ENCODE results near the gene UBTD2. TPM values are rescaled to one million over a fixed set of nuclear protein-coding genes. Genes with fewer than 3 reads are reported as not detected.

UBTD2 gene
- total RNA-seq, 4 donors from 2014 or later = 7.1 to 15.1 (median 9.4) TPM

GRCh38 chr5:172172912-172173563 is 110.5 kb downstream of the UBTD2 start:
- DNase-seq (ENCODE audit: low spot score in 2 of 2) = no peak
- intact Hi-C loops (cut with DNase I; ENCODE audit: low total_unique reads) = no loop called here
- WGBS, 2 donors = 64 to 77% methylated on average over 12 of the region's 12 CpGs
- H3K4me3 ChIP-seq (ENCODE audit: low read depth, poor library complexity, severe bottlenecking) = no peak overlapping the region
- TF ChIP-seq, protein P1, sequence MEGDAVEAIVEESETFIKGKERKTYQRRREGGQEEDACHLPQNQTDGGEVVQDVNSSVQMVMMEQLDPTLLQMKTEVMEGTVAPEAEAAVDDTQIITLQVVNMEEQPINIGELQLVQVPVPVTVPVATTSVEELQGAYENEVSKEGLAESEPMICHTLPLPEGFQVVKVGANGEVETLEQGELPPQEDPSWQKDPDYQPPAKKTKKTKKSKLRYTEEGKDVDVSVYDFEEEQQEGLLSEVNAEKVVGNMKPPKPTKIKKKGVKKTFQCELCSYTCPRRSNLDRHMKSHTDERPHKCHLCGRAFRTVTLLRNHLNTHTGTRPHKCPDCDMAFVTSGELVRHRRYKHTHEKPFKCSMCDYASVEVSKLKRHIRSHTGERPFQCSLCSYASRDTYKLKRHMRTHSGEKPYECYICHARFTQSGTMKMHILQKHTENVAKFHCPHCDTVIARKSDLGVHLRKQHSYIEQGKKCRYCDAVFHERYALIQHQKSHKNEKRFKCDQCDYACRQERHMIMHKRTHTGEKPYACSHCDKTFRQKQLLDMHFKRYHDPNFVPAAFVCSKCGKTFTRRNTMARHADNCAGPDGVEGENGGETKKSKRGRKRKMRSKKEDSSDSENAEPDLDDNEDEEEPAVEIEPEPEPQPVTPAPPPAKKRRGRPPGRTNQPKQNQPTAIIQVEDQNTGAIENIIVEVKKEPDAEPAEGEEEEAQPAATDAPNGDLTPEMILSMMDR (IDR thresholded peaks at IDR 0.05) = no peak
- no peak for TF ChIP-seq POLR2A (IDR thresholded peaks at IDR 0.05)

GRCh38 chr5:172171118-172171517 is 112.4 kb downstream of the UBTD2 start:
- DNase-seq (ENCODE audit: low spot score in 2 of 2) = no peak
- 79 to 80% methylated on average over 8 of the region's 8 CpGs for WGBS, 2 donors
- no peak overlapping the region for H3K4me3 ChIP-seq (ENCODE audit: low read depth, poor library complexity, severe bottlenecking)
- intact Hi-C loops (cut with DNase I; ENCODE audit: low total_unique reads) = no loop called here
- TF ChIP-seq, protein P1 (IDR thresholded peaks at IDR 0.05) = no peak
- TF ChIP-seq POLR2A (IDR thresholded peaks at IDR 0.05) = no peak

- TF ChIP-seq POLR2A (IDR thresholded peaks at IDR 0.05) = no peak
- TF ChIP-seq, protein P1 (IDR thresholded peaks at IDR 0.05) = no peak
- DNase-seq (ENCODE audit: low spot score in 2 of 2) = no peak
- H3K4me3 ChIP-seq (ENCODE audit: low read depth, poor library complexity, severe bottlenecking) = no peak overlapping the region
- intact Hi-C loops (cut with DNase I; ENCODE audit: low total_unique reads) = no loop called here
- 28 to 29% methylated on average over 9 of the region's 9 CpGs for WGBS, 2 donors
These were observed 113.3 kb downstream of the UBTD2 start for GRCh38 chr5:172170251-172170701.

- intact Hi-C loops (cut with DNase I; ENCODE audit: low total_unique reads) = no loop called here
- no peak for DNase-seq (ENCODE audit: low spot score in 2 of 2)
- 94 to 100% methylated on average over 2 of the region's 2 CpGs for WGBS, 2 donors
- H3K4me3 ChIP-seq (ENCODE audit: low read depth, poor library complexity, severe bottlenecking) = no peak overlapping the region
- TF ChIP-seq POLR2A (IDR thresholded peaks at IDR 0.05) = no peak
- TF ChIP-seq, protein P1 (IDR thresholded peaks at IDR 0.05) = no peak
These were observed 114.3 kb downstream of the UBTD2 start for GRCh38 chr5:172169216-172169615.

DNA sequence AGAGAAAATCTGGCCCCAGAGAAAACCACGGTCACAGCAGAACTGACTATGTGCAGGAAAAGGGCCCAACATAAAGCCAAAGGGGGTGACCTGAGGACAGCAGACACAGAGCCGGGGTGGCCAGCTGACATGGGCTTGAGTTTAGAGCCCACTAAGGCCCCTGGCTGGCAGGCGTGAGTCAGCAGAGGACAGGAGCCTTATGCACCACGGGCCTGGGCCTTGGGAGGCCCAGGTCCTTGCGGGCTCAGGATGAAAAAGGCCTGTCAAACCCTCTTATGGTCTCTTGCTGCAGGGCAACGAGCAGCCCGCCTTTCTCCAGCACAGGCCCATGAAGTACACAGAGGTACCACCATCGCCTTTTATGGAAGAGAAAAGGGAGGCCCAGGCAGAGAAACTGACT is 115.3 kb downstream of the UBTD2 start:
- 81 to 92% methylated on average over 8 of the region's 8 CpGs for WGBS, 2 donors
- no peak for DNase-seq (ENCODE audit: low spot score in 2 of 2)
- intact Hi-C loops (cut with DNase I; ENCODE audit: low total_unique reads) = no loop called here
- no peak overlapping the region for H3K4me3 ChIP-seq (ENCODE audit: low read depth, poor library complexity, severe bottlenecking)
- no peak for TF ChIP-seq POLR2A (IDR thresholded peaks at IDR 0.05)
- TF ChIP-seq, protein P1 (IDR thresholded peaks at IDR 0.05) = no peak

GRCh38 chr5:172167895-172168294 is 115.7 kb downstream of the UBTD2 start:
- WGBS, 2 donors = 78 to 82% methylated on average over 7 of the region's 7 CpGs
- TF ChIP-seq, protein P1 (IDR thresholded peaks at IDR 0.05) = no peak
- no peak for TF ChIP-seq POLR2A (IDR thresholded peaks at IDR 0.05)
- H3K4me3 ChIP-seq (ENCODE audit: low read depth, poor library complexity, severe bottlenecking) = no peak overlapping the region
- no peak for DNase-seq (ENCODE audit: low spot score in 2 of 2)
- intact Hi-C loops (cut with DNase I; ENCODE audit: low total_unique reads) = no loop called here
